ENCODE results near the gene DUOX1.
A peak's percentile ranks its signal among the peaks of the same experiment; 100 is the strongest.

Gene DUOX1

DNA sequence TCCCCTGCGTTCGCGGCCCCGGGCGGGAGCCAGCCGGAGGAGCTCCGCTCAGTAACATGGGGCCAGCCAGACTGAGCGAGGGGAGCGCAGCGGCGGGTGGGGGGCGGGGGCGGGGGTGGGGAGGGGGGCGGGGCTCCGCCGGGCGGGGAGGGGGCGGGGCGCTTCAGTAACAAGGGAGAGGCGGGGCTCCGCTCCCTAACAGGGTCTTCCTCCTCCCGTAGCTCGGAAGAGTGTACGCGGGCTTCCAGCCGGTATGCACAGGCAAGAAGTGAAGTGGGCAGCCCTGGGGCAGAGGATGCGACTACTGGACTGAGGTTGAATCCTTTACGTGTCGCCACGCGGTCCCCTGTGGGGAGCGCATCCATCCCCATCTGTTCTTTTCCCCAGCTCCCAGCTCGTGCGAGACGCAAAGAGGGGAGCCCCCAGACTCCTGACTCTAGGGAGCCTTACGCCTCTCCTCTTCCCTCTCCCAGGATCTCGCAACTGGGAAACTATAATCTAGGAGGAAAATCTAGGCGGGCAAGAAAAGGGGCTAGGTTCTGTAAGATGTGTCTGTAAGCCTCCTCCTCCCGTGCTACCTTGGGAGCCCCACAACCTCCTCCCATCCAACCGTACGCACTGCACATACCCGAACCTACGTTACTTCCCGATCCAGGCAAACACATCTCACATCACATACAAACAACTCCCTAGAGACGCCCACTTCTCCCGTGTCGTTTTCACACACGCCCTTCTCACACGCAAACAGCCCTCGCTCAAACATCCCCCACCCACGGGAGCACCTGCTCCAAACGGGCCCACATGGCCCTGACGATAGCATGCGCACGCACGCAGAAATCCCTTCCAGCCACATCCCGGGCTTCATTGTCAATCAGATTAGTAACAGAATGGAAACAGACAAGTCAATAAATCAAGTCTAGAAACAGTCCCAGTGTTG lies 58.4 kb downstream of the DUOX1 start, which contains the start of gene SHF:
TSS of gene SHF (minus strand) at position 73 of the 937 bp plus-strand sequence. CDS start at position 58, 15 bp downstream.
- DNase-seq (ENCODE audit: low read depth, low spot score), result peak; percentile 81

DNA sequence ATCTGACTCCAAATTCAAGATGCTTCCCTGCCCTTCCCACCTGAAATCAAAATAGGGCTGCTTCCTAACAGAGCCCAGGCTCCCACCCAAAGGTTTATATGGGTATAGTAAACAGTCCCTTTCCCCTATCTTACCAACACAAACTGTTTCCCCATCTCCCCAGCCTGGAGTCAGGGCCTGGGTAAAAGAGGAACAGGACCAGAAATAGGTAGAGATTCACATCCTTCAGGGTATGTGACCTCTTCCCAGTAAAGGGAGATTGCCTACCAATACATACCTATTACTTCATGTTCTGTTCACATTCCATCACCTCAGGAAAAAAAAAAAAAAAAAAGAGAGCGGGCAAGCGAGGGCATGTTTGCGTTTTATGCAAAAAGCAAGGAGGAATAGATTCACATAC lies 67.7 kb downstream of the DUOX1 start:
- no peak for DNase-seq (ENCODE audit: low read depth, low spot score)

- DNase-seq (ENCODE audit: low read depth, low spot score), result peak; percentile 79
Observed at GRCh38 chr15:45198337-45199135, 68.7 kb downstream of the DUOX1 start.

GRCh38 chr15:45199136-45199810 lies 69.5 kb downstream of the DUOX1 start:
- no peak for DNase-seq (ENCODE audit: low read depth, low spot score)

GRCh38 chr15:45200001-45200798 lies 70.4 kb downstream of the DUOX1 start:
- DNase-seq (ENCODE audit: low read depth, low spot score), result peak; percentile 94

GRCh38 chr15:45200799-45201556 lies 71.2 kb downstream of the DUOX1 start:
- DNase-seq (ENCODE audit: low read depth, low spot score), result peak; percentile 56

DNA sequence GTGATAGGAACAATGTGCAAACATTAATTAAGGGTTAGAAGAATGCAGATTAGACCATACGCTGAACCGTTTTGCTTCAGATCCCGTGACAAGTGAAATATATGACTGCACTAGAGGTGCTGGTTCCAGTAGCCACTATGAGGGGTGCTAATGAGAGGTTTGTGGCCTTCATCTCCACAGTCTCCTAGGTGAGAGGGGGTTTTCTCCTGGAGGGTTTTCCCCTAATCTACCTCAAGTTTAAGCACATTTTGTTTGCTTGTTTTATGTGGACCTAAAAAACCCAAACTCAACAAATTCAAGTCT lies 71.7 kb downstream of the DUOX1 start:
- DNase-seq (ENCODE audit: low read depth, low spot score), result no peak

- no peak for DNase-seq (ENCODE audit: low read depth, low spot score)
Observed at GRCh38 chr15:45201869-45202268, 72.1 kb downstream of the DUOX1 start.

DNA sequence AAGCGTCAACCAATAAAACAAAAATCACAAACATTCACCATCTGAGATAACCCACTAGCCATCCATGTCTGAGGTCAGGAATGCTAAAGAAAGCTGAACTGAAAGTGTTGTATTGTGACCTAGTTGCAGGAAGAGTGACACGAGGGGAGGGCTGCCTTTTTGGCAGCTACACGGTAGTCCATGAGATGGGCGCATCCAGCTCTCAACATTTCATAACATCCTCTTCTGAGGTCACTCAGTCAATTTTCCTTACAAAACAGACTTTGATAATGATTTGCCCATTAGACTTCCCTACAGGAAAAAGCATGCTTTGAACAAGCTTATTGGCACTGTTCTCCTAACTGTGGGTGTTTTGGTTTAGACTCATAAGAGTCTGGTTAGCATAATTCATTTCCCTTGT lies 73.4 kb downstream of the DUOX1 start:
- DNase-seq (ENCODE audit: low read depth, low spot score), result no peak

DNA sequence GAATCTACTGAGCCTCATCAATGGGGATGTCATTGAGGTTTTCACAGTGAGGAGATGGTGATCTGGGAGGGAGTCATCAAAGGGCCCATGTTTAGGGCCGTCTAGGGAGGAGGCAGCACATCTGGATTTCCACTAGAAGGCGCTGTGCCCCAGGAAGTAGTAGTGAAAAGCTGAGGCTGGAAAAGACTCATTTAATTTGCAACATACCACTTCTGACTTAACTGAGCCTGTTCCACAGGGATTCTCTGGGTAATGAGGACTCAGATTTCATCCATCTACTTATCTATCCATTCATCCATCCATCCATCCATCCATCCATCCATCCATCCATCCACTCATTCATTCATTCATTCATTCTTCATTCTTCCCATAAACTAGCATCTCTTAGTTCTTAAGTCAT lies 75.4 kb downstream of the DUOX1 start:
- DNase-seq (ENCODE audit: low read depth, low spot score), result peak; percentile 28

- no peak for DNase-seq (ENCODE audit: low read depth, low spot score)
Observed at GRCh38 chr15:45212493-45212892, 82.7 kb downstream of the DUOX1 start.
